ENCODE measurements around the gene PHF21B. TPM values are rescaled to one million over a fixed set of nuclear protein-coding genes. Genes with fewer than 3 reads are reported as not detected.
A peak's percentile ranks its signal among the peaks of the same experiment; 100 is the strongest.

PHF21B gene
- total RNA-seq, 1 donor from 2014 or later, result 6.7 TPM

- DNase-seq (ENCODE audit: low spot score), result peak; percentile 34
- H3K27ac ChIP-seq, result no peak overlapping the region
- Mint-ChIP-seq H3K27me3 (ENCODE audit: insufficient read depth, low read depth) (peaks cover 4% of the 10 kb centered on the region), H3K4me1 (peaks cover 2% of the 10 kb centered on the region), H3K36me3 (peaks cover 13% of the 10 kb centered on the region), H3K27ac (no peak overlapping the region), H3K9me3 (no peaks in the 10 kb centered on the region), H3K4me3 (no peak overlapping the region)
- peaks cover 3% of the 10 kb centered on the region for H3K4me1 ChIP-seq
- no peaks in the 10 kb centered on the region for H3K36me3 ChIP-seq
- no peaks in the 10 kb centered on the region for H3F3A ChIP-seq (ENCODE audit: low read depth)
- no peaks in the 10 kb centered on the region for H3K27me3 ChIP-seq
- no peak overlapping the region for H3K4me2 ChIP-seq
- H3K9ac ChIP-seq, result no peak overlapping the region
- no peaks in the 10 kb centered on the region for H3K9me3 ChIP-seq (ENCODE audit: low read depth)
- no peak overlapping the region for H3K4me3 ChIP-seq
- H3K79me2 ChIP-seq (ENCODE audit: low read depth), result no peaks in the 10 kb centered on the region
- H2AFZ ChIP-seq (replicated peaks), result no peak overlapping the region
- no peak for TF ChIP-seq EZH2phosphoT487 (IDR thresholded peaks at IDR 0.05)
- no peak for TF ChIP-seq CTCF (IDR thresholded peaks at IDR 0.05)
- no peak for TF ChIP-seq EZH2 (IDR thresholded peaks at IDR 0.05)
- no peaks in the 10 kb centered on the region for H4K20me1 ChIP-seq (ENCODE audit: low read depth)
These were observed 146.6 kb downstream of the PHF21B start for GRCh38 chr22:44862981-44863860.

GRCh38 chr22:44862281-44862680, 147.5 kb downstream of the PHF21B start:
- H3K9me3 Mint-ChIP-seq, result no peaks in the 10 kb centered on the region
- peaks cover 4% of the 10 kb centered on the region for H3K27me3 Mint-ChIP-seq (ENCODE audit: insufficient read depth, low read depth)
- no peak overlapping the region for H3K9ac ChIP-seq
- TF ChIP-seq CTCF (IDR thresholded peaks at IDR 0.05), result no peak
- TF ChIP-seq EZH2 (IDR thresholded peaks at IDR 0.05), result no peak
- no peak for TF ChIP-seq EZH2phosphoT487 (IDR thresholded peaks at IDR 0.05)
- H4K20me1 ChIP-seq (ENCODE audit: low read depth), result no peaks in the 10 kb centered on the region
- H2AFZ ChIP-seq (replicated peaks), result no peak overlapping the region
- no peak overlapping the region for H3K4me3 ChIP-seq
- no peak overlapping the region for H3K4me2 ChIP-seq
- no peak overlapping the region for H3K27ac Mint-ChIP-seq
- H3K4me1 Mint-ChIP-seq, result peaks cover 2% of the 10 kb centered on the region
- no peak overlapping the region for H3K27ac ChIP-seq
- no peaks in the 10 kb centered on the region for H3K79me2 ChIP-seq (ENCODE audit: low read depth)
- no peaks in the 10 kb centered on the region for H3K27me3 ChIP-seq
- no peak for DNase-seq (ENCODE audit: low spot score)
- H3F3A ChIP-seq (ENCODE audit: low read depth), result no peaks in the 10 kb centered on the region
- peaks cover 3% of the 10 kb centered on the region for H3K4me1 ChIP-seq
- no peaks in the 10 kb centered on the region for H3K36me3 ChIP-seq
- no peaks in the 10 kb centered on the region for H3K9me3 ChIP-seq (ENCODE audit: low read depth)
- peaks cover 12% of the 10 kb centered on the region for H3K36me3 Mint-ChIP-seq
- H3K4me3 Mint-ChIP-seq, result peak overlapping the region; percentile 46

GRCh38 chr22:44861245-44861644, 148.6 kb downstream of the PHF21B start:
- Histone ChIP-seq H3K4me3 (no peak overlapping the region), H4K20me1 (ENCODE audit: low read depth) (no peaks in the 10 kb centered on the region), H3K36me3 (no peaks in the 10 kb centered on the region), H3K4me1 (peaks cover 3% of the 10 kb centered on the region), H3K27me3 (no peaks in the 10 kb centered on the region), H3K9ac (no peak overlapping the region), H3F3A (ENCODE audit: low read depth) (no peaks in the 10 kb centered on the region), H3K9me3 (ENCODE audit: low read depth) (no peaks in the 10 kb centered on the region), H3K27ac (no peak overlapping the region), H3K4me2 (no peak overlapping the region), H3K79me2 (ENCODE audit: low read depth) (no peaks in the 10 kb centered on the region), H2AFZ (replicated peaks) (no peak overlapping the region)
- Mint-ChIP-seq H3K4me1 (peaks cover 2% of the 10 kb centered on the region), H3K9me3 (no peaks in the 10 kb centered on the region), H3K27me3 (ENCODE audit: insufficient read depth, low read depth) (peaks cover 4% of the 10 kb centered on the region), H3K36me3 (peaks cover 10% of the 10 kb centered on the region), H3K4me3 (no peak overlapping the region), H3K27ac (no peak overlapping the region)
- TF ChIP-seq EZH2phosphoT487 (IDR thresholded peaks at IDR 0.05) (no peak), EZH2 (IDR thresholded peaks at IDR 0.05) (no peak), CTCF (IDR thresholded peaks at IDR 0.05) (no peak)
- DNase-seq (ENCODE audit: low spot score), result no peak

Data from neural progenitor cell (in vitro differentiated cells).